ACHN (cell line): ENCODE measurements around the gene PGGHG.
"Not testable (repeated sequence)": the region's sequence is repeated elsewhere in the genome, so short reads cannot be mapped to it uniquely, and the experiment has no call there.

Experiments used
- DNase-seq: peaks from one replicate; pipeline ENCODE4 v3.0.0-alpha.2; 2015
- in situ Hi-C: cut with HindIII; loops from 2 replicates; pipeline ENCODE4 v1.10.0; 2017; ENCODE audit warnings: low sequenced_read_pairs, low pct_ligation_motif_present, low pct_unique_long_range_greater_than_20kb

The PGGHG gene

GRCh38 chr11:267491-267994 lies 21.4 kb upstream of the PGGHG start:
- DNase-seq = peak; percentile 23
- in situ Hi-C loops = no loop called here

GRCh38 chr11:268716-269145 lies 20.2 kb upstream of the PGGHG start:
- in situ Hi-C loops, DNase-seq: not testable (repeated sequence)

GRCh38 chr11:269146-269890 lies 19.6 kb upstream of the PGGHG start:
- in situ Hi-C loops = no loop called here
- no peak for DNase-seq

- DNase-seq = no peak
- in situ Hi-C loops = no loop called here
These were observed 18.2 kb upstream of the PGGHG start for GRCh38 chr11:270451-271318.

- in situ Hi-C loops = no loop called here
- DNase-seq = no peak
These were observed 17.6 kb upstream of the PGGHG start for GRCh38 chr11:271319-271715.

- in situ Hi-C loops = no loop called here
- no peak for DNase-seq
These were observed 16.6 kb upstream of the PGGHG start for GRCh38 chr11:272195-272930.

GRCh38 chr11:272931-273198 lies 16.1 kb upstream of the PGGHG start:
- DNase-seq = no peak
- in situ Hi-C loops = no loop called here

- in situ Hi-C loops = no loop called here
- no peak for DNase-seq
These were observed 12.7 kb upstream of the PGGHG start for GRCh38 chr11:276219-276618.

GRCh38 chr11:278001-278951 lies 10.7 kb upstream of the PGGHG start, which contains the start of gene NLRP6:
Gene NLRP6, plus strand, starts transcription at chr11:278407. Its CDS starts 163 bp downstream, at chr11:278570.
- in situ Hi-C loops = no loop called here
- DNase-seq = no peak

GRCh38 chr11:279040-279965 lies 9.6 kb upstream of the PGGHG start:
- in situ Hi-C loops = no loop called here

GRCh38 chr11:279966-280705 lies 8.8 kb upstream of the PGGHG start:
- in situ Hi-C loops = no loop called here
- DNase-seq = peak; percentile 53

More at GRCh38 chr11:279040-279965, 9.6 kb upstream of the PGGHG start:
- no peak for DNase-seq

GRCh38 chr11:280706-281485 lies 8.0 kb upstream of the PGGHG start:
- in situ Hi-C loops = no loop called here
- no peak for DNase-seq

- in situ Hi-C loops = no loop called here
These were observed 7.3 kb upstream of the PGGHG start for GRCh38 chr11:281486-282161.

GRCh38 chr11:282171-282570 lies 6.8 kb upstream of the PGGHG start:
- no peak for DNase-seq
- in situ Hi-C loops = no loop called here

More at GRCh38 chr11:281486-282161, 7.3 kb upstream of the PGGHG start:
- no peak for DNase-seq

GRCh38 chr11:282630-283360 lies 6.1 kb upstream of the PGGHG start:
- DNase-seq = no peak
- in situ Hi-C loops = no loop called here
